Activated CD4-positive, alpha-beta T cell treated with anti-CD3 and anti-CD28 coated beads, Interleukin-2, amount 50 U/mL, for 16 hours (primary cell): ENCODE measurements around the gene PPFIBP2.

Experiments used
- DNase-seq: peaks from one replicate; pipeline ENCODE4 v3.0.0-alpha.2; 2020

The PPFIBP2 gene

GRCh38 chr11:7672276-7672959 lies 158.6 kb downstream of the PPFIBP2 start:
- DNase-seq, result no peak

- DNase-seq, result no peak
Measured at GRCh38 chr11:7672960-7673723, 159.3 kb downstream of the PPFIBP2 start, which contains the start of gene CYB5R2. Gene CYB5R2, minus strand, starts transcription at chr11:7673500. Its CDS starts 675 bp downstream, at chr11:7672825.

- DNase-seq, result no peak
Measured at GRCh38 chr11:7673724-7674434, 160.1 kb downstream of the PPFIBP2 start.

GRCh38 chr11:7675631-7676030 lies 161.8 kb downstream of the PPFIBP2 start:
- no peak for DNase-seq

GRCh38 chr11:7677071-7677470 lies 163.3 kb downstream of the PPFIBP2 start:
- DNase-seq, result no peak

GRCh38 chr11:7677796-7678201 lies 164.0 kb downstream of the PPFIBP2 start:
- no peak for DNase-seq

GRCh38 chr11:7683571-7683970 lies 169.8 kb downstream of the PPFIBP2 start:
- no peak for DNase-seq

GRCh38 chr11:7686761-7687160 lies 173.0 kb downstream of the PPFIBP2 start:
- DNase-seq, result no peak

GRCh38 chr11:7687386-7687785 lies 173.6 kb downstream of the PPFIBP2 start:
- no peak for DNase-seq

GRCh38 chr11:7688238-7688826 lies 174.5 kb downstream of the PPFIBP2 start:
- DNase-seq, result peak; percentile 27

GRCh38 chr11:7689239-7689638 lies 175.4 kb downstream of the PPFIBP2 start:
- DNase-seq, result no peak

- DNase-seq, result peak; percentile 13
Measured at GRCh38 chr11:7690648-7691047, 176.8 kb downstream of the PPFIBP2 start.

- no peak for DNase-seq
Measured at GRCh38 chr11:7691759-7692350, 178.1 kb downstream of the PPFIBP2 start.

GRCh38 chr11:7692426-7692825 lies 178.6 kb downstream of the PPFIBP2 start:
- no peak for DNase-seq

GRCh38 chr11:7694235-7694634 lies 180.4 kb downstream of the PPFIBP2 start:
- DNase-seq, result no peak

GRCh38 chr11:7696424-7696823 lies 182.6 kb downstream of the PPFIBP2 start:
- no peak for DNase-seq
